HG03457 (cell line): ENCODE results near the gene NRF1.

Experiments used
- ATAC-seq: cut with Tn5 transposase; IDR thresholded peaks from one replicate; pipeline ENCODE4 v1.9.1; 2021; ENCODE audit warnings: moderate number of reproducible peaks; ENCODE audit not compliant: unreplicated experiment

Gene NRF1

GRCh38 chr7:129677796-129678195 is 66.3 kb downstream of the NRF1 start:
- ATAC-seq: no peak

DNA sequence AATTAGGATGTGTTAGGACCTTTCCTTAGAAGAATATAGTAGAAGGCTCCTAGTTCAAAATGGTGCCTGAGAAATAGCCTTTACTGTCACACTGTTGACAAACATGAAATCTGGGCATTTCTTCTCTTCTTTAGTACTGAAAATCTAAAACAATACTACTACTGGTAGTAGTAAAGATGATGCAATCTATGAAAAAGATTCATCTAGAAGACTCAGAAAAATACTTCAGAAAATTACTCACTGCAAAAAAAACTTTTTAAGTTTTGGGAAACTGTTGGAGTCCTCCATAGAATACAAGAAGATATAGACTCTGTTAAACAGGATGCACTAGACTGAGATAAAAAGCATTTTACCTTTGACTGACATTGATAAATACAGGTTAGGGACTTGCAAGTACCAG is 67.1 kb downstream of the NRF1 start:
- ATAC-seq: no peak

- no peak for ATAC-seq
These were observed 68.9 kb downstream of the NRF1 start for GRCh38 chr7:129680400-129680799.

GRCh38 chr7:129684777-129685176 is 73.3 kb downstream of the NRF1 start:
- no peak for ATAC-seq

DNA sequence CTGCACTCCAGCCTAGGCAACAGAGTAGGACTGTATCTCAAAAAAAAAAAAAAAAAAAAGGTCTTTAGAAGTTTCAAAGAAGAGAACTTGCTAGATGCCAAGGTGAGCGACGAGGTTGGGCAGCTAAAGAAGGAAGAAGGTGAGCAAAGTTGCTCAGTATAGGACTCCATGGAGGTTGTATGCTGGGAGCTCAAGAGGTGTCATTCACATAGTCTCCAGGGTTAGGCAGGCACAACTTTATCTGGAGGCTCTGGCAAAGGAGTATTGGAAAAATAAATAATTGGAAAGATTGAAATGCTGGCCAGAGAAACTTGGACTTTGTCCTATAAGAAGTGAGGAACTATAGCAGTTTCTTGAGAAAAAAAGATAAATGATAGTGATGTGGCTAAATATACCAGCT is 74.5 kb downstream of the NRF1 start:
- no peak for ATAC-seq

GRCh38 chr7:129688503-129689222 is 77.1 kb downstream of the NRF1 start:
- ATAC-seq: no peak

DNA sequence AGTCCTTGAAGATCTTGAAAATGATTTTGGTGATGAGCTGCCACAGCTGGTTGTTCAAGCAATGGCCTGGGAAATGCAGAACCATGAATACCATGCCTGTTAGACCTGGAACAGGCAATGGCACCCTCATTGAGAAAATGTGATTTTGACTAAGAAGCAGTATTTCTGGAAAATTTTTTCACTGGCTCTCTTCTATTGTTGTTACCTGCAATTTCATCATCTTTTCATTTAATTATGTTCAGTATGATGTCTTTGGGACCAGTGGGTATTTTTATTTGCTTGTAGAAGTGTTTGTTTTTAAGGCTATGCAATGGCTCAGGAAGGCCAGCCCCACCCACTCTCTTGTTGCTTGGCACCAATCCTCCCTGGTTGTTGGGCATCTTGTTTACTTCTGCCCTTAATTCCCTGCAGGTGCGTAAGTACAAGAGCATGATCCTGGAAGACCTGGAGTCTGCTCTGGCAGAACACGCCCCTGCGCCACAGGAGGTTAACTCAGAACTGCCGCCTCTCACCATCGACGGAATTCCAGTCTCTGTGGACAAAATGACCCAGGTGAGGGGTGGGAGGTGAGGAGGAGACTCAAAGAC is 78.6 kb downstream of the NRF1 start:
- ATAC-seq: no peak

- no peak for ATAC-seq
These were observed 79.2 kb downstream of the NRF1 start for GRCh38 chr7:129690701-129691100.

DNA sequence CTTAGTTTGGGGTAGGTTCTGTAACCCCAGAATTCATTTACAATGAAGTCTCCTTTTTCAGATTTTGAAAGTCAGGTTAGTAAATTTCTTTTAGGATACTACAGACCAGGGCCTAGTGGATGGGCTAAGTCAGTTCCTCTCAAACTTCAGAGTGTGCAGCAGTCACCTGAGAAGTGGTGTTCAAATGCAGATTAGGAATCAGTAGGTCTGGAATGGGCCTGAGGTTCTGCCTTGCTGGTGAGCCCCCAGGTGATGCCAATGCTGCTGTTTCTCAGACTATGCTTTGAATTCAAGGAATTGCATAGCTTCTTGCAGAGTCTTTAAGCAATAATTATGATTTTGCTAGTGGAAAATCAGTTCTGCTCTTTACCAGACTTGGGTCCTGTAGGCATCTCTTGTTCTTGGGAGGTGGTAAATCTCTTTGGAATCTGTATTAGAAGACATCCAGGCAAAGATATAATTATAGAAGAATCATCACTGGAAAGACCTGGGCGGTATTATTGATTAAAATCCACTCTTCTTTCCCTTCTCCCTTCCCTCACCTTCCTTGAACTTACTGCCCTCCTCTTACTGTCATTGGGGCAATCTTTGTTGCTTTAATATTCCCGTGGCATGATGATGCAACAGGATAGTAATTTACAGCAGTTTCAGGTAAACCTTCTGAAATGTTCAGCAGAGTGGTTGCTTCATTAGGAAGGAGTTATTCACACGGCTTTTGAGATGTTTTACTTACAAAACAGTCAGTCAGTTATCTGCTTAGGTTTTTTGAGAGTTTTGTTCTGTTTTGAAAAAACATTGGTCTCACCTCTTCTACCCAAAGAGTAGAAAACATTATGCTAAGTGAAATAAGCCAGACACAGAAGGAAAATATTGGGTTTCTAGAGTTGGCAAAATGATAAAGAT is 87.2 kb downstream of the NRF1 start:
- ATAC-seq: no peak

DNA sequence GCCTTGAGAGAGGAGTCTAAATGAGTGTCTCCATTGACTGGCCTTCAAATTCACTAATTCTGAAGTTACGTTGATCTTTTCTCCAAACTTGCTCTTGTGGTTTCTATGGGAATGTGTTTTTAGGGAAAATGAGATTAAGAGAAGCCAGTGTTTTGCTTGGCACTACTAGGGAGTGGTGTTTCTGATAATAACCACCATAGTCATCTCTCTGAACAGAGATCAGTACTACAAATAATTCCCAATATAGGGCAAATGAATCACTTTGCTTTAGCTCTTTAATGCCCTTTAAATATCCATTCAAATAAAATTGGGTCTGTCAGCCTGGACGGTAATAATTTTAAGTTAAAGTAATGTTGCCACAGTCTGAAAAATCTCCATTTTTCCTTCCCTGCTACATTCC is 90.8 kb downstream of the NRF1 start:
- no peak for ATAC-seq

- ATAC-seq: no peak
These were observed 91.3 kb downstream of the NRF1 start for GRCh38 chr7:129702761-129703338.

GRCh38 chr7:129703751-129704150 is 92.2 kb downstream of the NRF1 start:
- no peak for ATAC-seq

- ATAC-seq: no peak
These were observed 96.5 kb downstream of the NRF1 start for GRCh38 chr7:129707910-129708499.

DNA sequence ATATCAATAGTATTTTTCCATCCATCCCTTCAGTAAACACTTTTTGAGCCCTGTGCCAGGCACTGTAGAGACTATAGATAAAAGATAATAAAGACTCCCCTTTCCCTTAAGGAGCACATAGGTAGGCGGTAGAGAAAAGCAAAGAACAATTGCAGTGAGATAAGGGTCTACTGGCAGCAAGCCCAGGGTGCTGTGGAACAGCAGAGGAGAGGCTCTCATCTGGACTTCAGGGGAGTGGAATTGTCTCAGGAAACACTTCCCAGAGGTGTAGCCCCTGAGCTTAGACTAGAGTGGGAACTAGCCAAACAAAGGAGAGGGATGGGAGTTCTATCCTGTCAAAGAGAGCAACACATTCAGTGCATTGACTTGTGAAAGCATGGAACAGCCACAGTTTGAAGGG is 102.0 kb downstream of the NRF1 start:
- no peak for ATAC-seq

GRCh38 chr7:129714514-129715063 is 103.1 kb downstream of the NRF1 start:
- ATAC-seq: no peak

- no peak for ATAC-seq
These were observed 108.6 kb downstream of the NRF1 start for GRCh38 chr7:129719980-129720732.

- ATAC-seq: no peak
These were observed 109.5 kb downstream of the NRF1 start for GRCh38 chr7:129721068-129721467.

DNA sequence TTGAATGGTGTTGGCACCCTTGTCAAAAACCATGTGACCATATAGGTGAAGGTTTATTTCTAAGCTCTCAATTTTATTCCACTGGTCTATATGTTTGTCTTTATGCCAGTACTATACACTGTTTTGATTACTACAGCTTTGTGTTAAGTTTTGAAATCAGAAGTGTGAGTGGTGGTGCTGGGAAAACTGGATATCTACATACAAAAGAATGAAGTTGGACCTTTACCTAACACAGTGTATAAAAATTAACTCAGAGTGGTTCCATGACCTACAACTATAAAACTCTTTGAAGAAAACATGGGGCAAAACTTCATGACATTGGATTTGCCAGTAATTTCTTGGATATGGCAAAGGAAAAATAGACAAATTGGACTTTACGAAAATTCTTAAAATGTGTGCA is 112.2 kb downstream of the NRF1 start:
- no peak for ATAC-seq

- ATAC-seq: no peak
These were observed 113.3 kb downstream of the NRF1 start for GRCh38 chr7:129724796-129725195.

GRCh38 chr7:129728875-129729467 is 117.5 kb downstream of the NRF1 start:
- ATAC-seq: no peak
